HepG2 (cell line): ENCODE data around the gene NUP54. TPM values are rescaled to one million over a fixed set of nuclear protein-coding genes. Genes with fewer than 3 reads are reported as not detected.

ENCODE experiments used
- ATF6 ChIP-seq: sonication (generic); formaldehyde crosslinking; conservative IDR thresholded peaks from 2 replicates; pipeline ENCODE4 v1.4.0; 2020; ENCODE audit warnings: missing genetic modification reagents
- DNMT3B ChIP-seq: conservative IDR thresholded peaks from 2 replicates; pipeline ENCODE4 v1.6.1; 2016; ENCODE audit warnings: missing biosample characterization, control low read depth
- HMGXB3 ChIP-seq: sonication (generic); formaldehyde crosslinking; IDR thresholded peaks from 2 replicates; pipeline ENCODE4 v1.4.0; 2020; ENCODE audit warnings: missing genetic modification reagents, borderline replicate concordance
- HNF1A ChIP-seq, 2 experiments: sonication (generic) in 1 of 2; formaldehyde crosslinking in 1 of 2; IDR thresholded peaks; 2 replicates each; pipeline versions ENCODE4 v1.4.0 to v1.6.1; 2016 to 2020; ENCODE audit warnings: borderline replicate concordance in 1 of 2, low read depth in 1 of 2, mild to moderate bottlenecking in 1 of 2, missing genetic modification reagents in 1 of 2
- IRF2 ChIP-seq: IDR thresholded peaks from 2 replicates; pipeline ENCODE4 v1.6.1; 2018; ENCODE audit warnings: missing genetic modification reagents, missing compliant biosample characterization
- KLF6 ChIP-seq: IDR thresholded peaks from 2 replicates; pipeline ENCODE4 v1.8.0; 2016; ENCODE audit warnings: missing biosample characterization, missing genetic modification reagents
- NFIC ChIP-seq: IDR thresholded peaks from 2 replicates; pipeline ENCODE4 v1.6.1; 2012; ENCODE audit warnings: mild to moderate bottlenecking, low read length, inconsistent platforms
- PATZ1 ChIP-seq: sonication (generic); formaldehyde crosslinking; IDR thresholded peaks from 2 replicates; pipeline ENCODE4 v1.4.0; 2020; ENCODE audit warnings: missing genetic modification reagents
- RXRA ChIP-seq: sonication (generic); formaldehyde crosslinking; IDR thresholded peaks from 2 replicates; pipeline ENCODE4 v1.5.1; 2020; ENCODE audit warnings: missing genetic modification reagents
- SCMH1 ChIP-seq: sonication (generic); formaldehyde crosslinking; IDR thresholded peaks from 2 replicates; pipeline ENCODE4 v1.9.0; 2021; ENCODE audit warnings: missing genetic modification reagents, mild to moderate bottlenecking, borderline replicate concordance
- TBX2 ChIP-seq: sonication (generic); formaldehyde crosslinking; IDR thresholded peaks from 2 replicates; pipeline ENCODE4 v1.5.0; 2020; ENCODE audit warnings: missing genetic modification reagents, mild to moderate bottlenecking, borderline replicate concordance
- TEAD3 ChIP-seq: optimal IDR thresholded peaks from 2 replicates; pipeline ENCODE3; 2016; ENCODE audit warnings: borderline replicate concordance
- ZNF274 ChIP-seq: sonication (generic); formaldehyde crosslinking; IDR thresholded peaks from 2 replicates; pipeline ENCODE4 v1.5.1; 2020; ENCODE audit warnings: mild to moderate bottlenecking, missing genetic modification reagents
- ZNF558 ChIP-seq: sonication (generic); formaldehyde crosslinking; IDR thresholded peaks from 2 replicates; pipeline ENCODE4 v1.9.0; 2022; ENCODE audit warnings: mild to moderate bottlenecking, missing genetic modification reagents, borderline replicate concordance
- ZNF775 ChIP-seq: sonication (generic); formaldehyde crosslinking; IDR thresholded peaks from 2 replicates; pipeline ENCODE4 v1.4.0; 2020; ENCODE audit warnings: missing genetic modification reagents, mild to moderate bottlenecking, moderate library complexity, borderline replicate concordance
- polyA plus RNA-seq, 8 experiments: library from polyadenylated mRNA; depleted of rRNA in 3 of 8; stranded (reverse) in 7 of 8; unstranded in 1 of 8; fragments of >200 nt; fragmentation: Illumina TruSeq in 4 of 8; extraction: Trizol in 4 of 8; gene quantifications; 2 replicates each; pipeline versions ENCODE4 v1.2.1 to v1.2.3, GENCODE V29; 2011 to 2016; ENCODE audit warnings: low read depth in 4 of 8, missing spikeins in 1 of 8, mixed read lengths in 1 of 8; ENCODE audit not compliant: insufficient read depth in 1 of 8
- total RNA-seq, 5 experiments: library from RNA; depleted of rRNA; stranded (reverse); fragments of >200 nt; fragmentation: Illumina TruSeq; extraction: Trizol; gene quantifications; 2 replicates each; pipeline ENCODE4 v1.2.3, GENCODE V29; 2016; ENCODE audit warnings: low read depth in 1 of 5

NUP54 gene
- total and polyA plus RNA-seq, 2 of the 13 experiments (the other 11 are each of a cell fraction or from before 2014, with no cell fraction given) = 36.1 to 69.3 TPM

GRCh38 chr4:76148142-76148865 is at the start of gene NUP54 (continued):
- peak; percentile 74; the same call in 1 of the 2 replicates for TF ChIP-seq HMGXB3 (CRISPR knock-in tag)
- TF ChIP-seq RXRA = peak; percentile 45; the same call in 1 of the 2 replicates
- TF ChIP-seq ZNF274 = peak; percentile 68; the same call in 1 of the 2 replicates
- TF ChIP-seq IRF2 = peak; percentile 97
- peak; percentile 88; the same call in 1 of the 2 replicates for TF ChIP-seq ZNF775 (CRISPR knock-in tag)
- peak; percentile 91 for TF ChIP-seq KLF6
- peak; percentile 54 for TF ChIP-seq TEAD3 (CRISPR knock-in tag)
- no peak for TF ChIP-seq ATF6 (CRISPR knock-in tag)
- TF ChIP-seq NFIC = peak; percentile 41; the same call in 1 of the 2 replicates
- TF ChIP-seq TBX2 (CRISPR knock-in tag) = peak; percentile 93
- TF ChIP-seq HNF1A (IDR thresholded peaks at IDR 0.05; ENCODE audit: low read depth) = no peak
- peak; percentile 78; the same call in 1 of the 2 replicates for TF ChIP-seq HNF1A (CRISPR knock-in tag; IDR thresholded peaks at IDR 0.05; ENCODE audit: borderline replicate concordance)
- TF ChIP-seq SCMH1 = no peak
- peak; percentile 61; the same call in 1 of the 2 replicates for TF ChIP-seq PATZ1 (CRISPR knock-in tag)
- peak; percentile 66; the same call in 1 of the 2 replicates for TF ChIP-seq ZNF558
- TF ChIP-seq DNMT3B = peak; percentile 75; the same call in 1 of the 2 replicates
